HepG2 (cell line): ENCODE data around the gene EFCAB8. TPM values are rescaled to one million over a fixed set of nuclear protein-coding genes. Genes with fewer than 3 reads are reported as not detected.

Experiments used
- ATAC-seq: fragments of 200-7000 bp; cut with Tn5 transposase; 3 replicates; pipeline ENCODE4 v1.9.1; 2020; ENCODE audit warnings: mild to moderate bottlenecking, moderate library complexity
- BruUV-seq: library from RNA; stranded (reverse); fragments of 400-500 nt; replicated peaks from 2 replicates; lab custom pipeline; 2021; lab: Mats Ljungman, UMichigan
- CTCF ChIA-PET: fragments of 300-600 bp; formaldehyde crosslinking; extraction: SDS; loops from one replicate; lab custom pipeline; 2021; ENCODE audit warnings: low total read pairs, inconsistent platforms, low intra/inter-chr PET ratio; lab: Yijun Ruan, JAX
- POLR2A ChIA-PET: fragments of 350-600 bp; sonication (Branson Sonifier 250); formaldehyde crosslinking; loops from one replicate; lab custom pipeline; 2020; ENCODE audit warnings: antibody characterized with exemption, inconsistent platforms; lab: Yijun Ruan, JAX
- DNase-seq: peaks from one replicate; pipeline ENCODE4 v3.0.0-alpha.2; 2015; ENCODE audit warnings: low spot score
- FAIRE-seq: peaks from 3 replicates; lab custom pipeline; 2011; peaks lifted over from hg19 to GRCh38; lab: Jason Lieb, UNC
- H2AFZ ChIP-seq: one replicate; pipeline ENCODE4 v1.6.1; 2011; ENCODE audit warnings: low read length, inconsistent platforms
- H3K27ac ChIP-seq: fragments of 300-600 bp; 3 replicates; pipeline ENCODE4 v1.8.0; 2011; ENCODE audit warnings: mixed run types, mild to moderate bottlenecking, mixed read lengths, low read length, inconsistent platforms; ENCODE audit not compliant: insufficient read depth; ENCODE audit errors: extremely low read length
- H3K27me3 ChIP-seq, 2 experiments: fragments of 200-600 bp in 1 of 2; 2 replicates in 1 of 2; 3 replicates in 1 of 2; pipeline versions ENCODE4 v1.6.0 to v1.8.0; 2011; ENCODE audit warnings: low read length in 2 of 2, mild to moderate bottlenecking in 2 of 2, moderate library complexity in 2 of 2, inconsistent platforms in 1 of 2; ENCODE audit not compliant: insufficient read depth in 2 of 2, control insufficient read depth in 1 of 2
- H3K36me3 ChIP-seq, 2 experiments: fragments of 200-600 bp in 1 of 2; replicated peaks in 1 of 2; 2 replicates in 1 of 2; 3 replicates in 1 of 2; pipeline versions ENCODE4 v1.5.1 to v1.8.0; 2011; ENCODE audit warnings: low read length in 2 of 2, inconsistent platforms in 1 of 2; ENCODE audit not compliant: insufficient read depth in 2 of 2, control insufficient read depth in 1 of 2
- H3K4me1 ChIP-seq: 2 replicates; pipeline ENCODE4 v1.5.1; 2012; ENCODE audit warnings: low read length, inconsistent platforms; ENCODE audit not compliant: insufficient read depth
- H3K4me2 ChIP-seq: 2 replicates; pipeline ENCODE4 v1.6.0; 2011; ENCODE audit warnings: low read depth, low read length, inconsistent platforms
- H3K4me3 ChIP-seq, 3 experiments: fragments of 200-600 bp in 1 of 3; sonication (generic), shearing (Covaris generic) in 1 of 3; replicated peaks in 1 of 3; 2 replicates each; pipeline ENCODE4 v1.5.1; 2011 to 2016; ENCODE audit warnings: low read length in 3 of 3, inconsistent platforms in 2 of 3, low read depth in 2 of 3, mild to moderate bottlenecking in 2 of 3, control low read depth in 1 of 3, mixed read lengths in 1 of 3; ENCODE audit not compliant: insufficient read depth in 1 of 3
- H3K79me2 ChIP-seq: one replicate; pipeline ENCODE4 v1.6.1; 2011; ENCODE audit warnings: low read length, inconsistent platforms; ENCODE audit not compliant: insufficient read depth
- H3K9ac ChIP-seq: 2 replicates; pipeline ENCODE4 v1.6.0; 2011; ENCODE audit warnings: mild to moderate bottlenecking, low read depth, low read length, inconsistent platforms; ENCODE audit not compliant: insufficient read depth
- H3K9me3 ChIP-seq: 2 replicates; pipeline ENCODE4 v1.5.1; 2012; ENCODE audit warnings: mild to moderate bottlenecking, low read length
- H4K20me1 ChIP-seq: 2 replicates; pipeline ENCODE4 v1.6.0; 2011; ENCODE audit warnings: inconsistent platforms, mild to moderate bottlenecking, low read length, moderate library complexity; ENCODE audit not compliant: insufficient read depth
- CTCF ChIP-seq: sonication (generic); formaldehyde crosslinking; IDR thresholded peaks from 2 replicates; pipeline ENCODE4 v1.5.0; 2020; ENCODE audit warnings: mild to moderate bottlenecking, missing genetic modification reagents, moderate library complexity
- HIVEP1 ChIP-seq: sonication (generic); formaldehyde crosslinking; IDR thresholded peaks from 2 replicates; pipeline ENCODE4 v1.4.0; 2020; ENCODE audit warnings: mild to moderate bottlenecking, missing genetic modification reagents
- MZF1 ChIP-seq: sonication (generic); formaldehyde crosslinking; IDR thresholded peaks from 2 replicates; pipeline ENCODE4 v1.8.1; 2023; ENCODE audit warnings: mild to moderate bottlenecking, missing genetic modification reagents, borderline replicate concordance
- NCOA5 ChIP-seq: sonication (generic); formaldehyde crosslinking; IDR thresholded peaks from 2 replicates; pipeline ENCODE4 v1.4.0; 2020; ENCODE audit warnings: missing genetic modification reagents
- SMAD3 ChIP-seq: sonication (generic); formaldehyde crosslinking; IDR thresholded peaks from 2 replicates; pipeline ENCODE4 v1.4.0; 2020; ENCODE audit warnings: missing genetic modification reagents
- SOX13 ChIP-seq, 3 experiments: fragments of 450-650 bp in 1 of 3; sonication (generic) in 1 of 3; formaldehyde crosslinking in 1 of 3; IDR thresholded peaks in 2 of 3; conservative IDR thresholded peaks in 1 of 3; 2 replicates each; pipeline versions ENCODE4 v1.5.0 to v1.6.1; 2016 to 2020; ENCODE audit warnings: antibody characterized with exemption in 1 of 3, mild to moderate bottlenecking in 1 of 3, missing compliant biosample characterization in 1 of 3, missing genetic modification reagents in 1 of 3, moderate library complexity in 1 of 3
- STAT6 ChIP-seq: sonication (generic); formaldehyde crosslinking; IDR thresholded peaks from 2 replicates; pipeline ENCODE4 v1.4.0; 2020; ENCODE audit warnings: missing genetic modification reagents, mild to moderate bottlenecking, borderline replicate concordance
- TBX3 ChIP-seq: fragments of 450-650 bp; IDR thresholded peaks from 2 replicates; pipeline ENCODE4 v1.6.1; 2017; ENCODE audit warnings: antibody characterized with exemption, mild to moderate bottlenecking, inconsistent platforms, borderline replicate concordance
- ZNF207 ChIP-seq: fragments of 450-650 bp; IDR thresholded peaks from 2 replicates; pipeline ENCODE4 v1.6.1; 2016; ENCODE audit warnings: antibody characterized with exemption, borderline replicate concordance
- ZNF616 ChIP-seq: sonication (generic); formaldehyde crosslinking; IDR thresholded peaks from 2 replicates; pipeline ENCODE4 v1.5.0; 2020; ENCODE audit warnings: low read depth, mild to moderate bottlenecking, missing genetic modification reagents
- ZSCAN5A ChIP-seq: sonication (generic); formaldehyde crosslinking; IDR thresholded peaks from 2 replicates; pipeline ENCODE4 v1.8.0; 2022; ENCODE audit warnings: mild to moderate bottlenecking, missing genetic modification reagents, borderline replicate concordance
- ZSCAN9 ChIP-seq: IDR thresholded peaks from 2 replicates; pipeline ENCODE4 v1.6.1; 2016; ENCODE audit warnings: borderline replicate concordance
- WGBS: methylation state at CpG from one replicate; pipeline ENCODE4 v1.1.6; 2017; ENCODE audit warnings: low lambda C conversion rate; 5-methylcytosine and 5-hydroxymethylcytosine counted together
- in situ Hi-C: cut with HindIII; loops from 2 replicates; pipeline ENCODE4 v1.10.0; 2017; ENCODE audit warnings: low pct_unique_long_range_greater_than_20kb; ENCODE audit not compliant: extremely low pct_ligation_motif_present
- intact Hi-C: fragments of 100-400 bp; cut with micrococcal nuclease; formaldehyde crosslinking; loops from one replicate; pipeline ENCODE4 v1.10.0; 2022; ENCODE audit not compliant: unreplicated experiment
- polyA plus RNA-seq, 8 experiments: library from polyadenylated mRNA; depleted of rRNA in 3 of 8; stranded (reverse) in 7 of 8; unstranded in 1 of 8; fragments of >200 nt; fragmentation: Illumina TruSeq in 4 of 8; extraction: Trizol in 4 of 8; gene quantifications; 2 replicates each; pipeline versions ENCODE4 v1.2.1 to v1.2.3, GENCODE V29; 2011 to 2016; ENCODE audit warnings: low read depth in 4 of 8, missing spikeins in 1 of 8, mixed read lengths in 1 of 8; ENCODE audit not compliant: insufficient read depth in 1 of 8
- total RNA-seq, 5 experiments: library from RNA; depleted of rRNA; stranded (reverse); fragments of >200 nt; fragmentation: Illumina TruSeq; extraction: Trizol; gene quantifications; 2 replicates each; pipeline ENCODE4 v1.2.3, GENCODE V29; 2016; ENCODE audit warnings: low read depth in 1 of 5

Gene EFCAB8
- total and polyA plus RNA-seq, 2 of the 13 experiments (the other 11 are each of a cell fraction or from before 2014, with no cell fraction given), result 0.15 to 0.22 TPM

GRCh38 chr20:32930701-32931100, 72.0 kb downstream of the EFCAB8 start:
- TF ChIP-seq HIVEP1 (no peak), TBX3 (no peak), ZNF616 (CRISPR knock-in tag) (no peak), SMAD3 (CRISPR knock-in tag) (no peak), CTCF (CRISPR knock-in tag) (no peak), ZNF207 (no peak), SOX13 (IDR thresholded peaks at IDR 0.05) (no peak), SOX13 (CRISPR knock-in tag; conservative IDR thresholded peaks at IDR 0.05 in 1 of 2, IDR thresholded peaks at IDR 0.05 in 1 of 2) (no peak), NCOA5 (no peak), STAT6 (no peak), ZSCAN5A (CRISPR knock-in tag) (no peak), ZSCAN9 (CRISPR knock-in tag) (no peak), MZF1 (CRISPR knock-in tag) (no peak)
- no peak for DNase-seq
- no peaks in the 10 kb centered on the region for H3K4me1 ChIP-seq
- no peak overlapping the region for H3K9ac ChIP-seq
- H4K20me1 ChIP-seq, result no peaks in the 10 kb centered on the region
- no peak overlapping the region for H2AFZ ChIP-seq
- H3K9me3 ChIP-seq, result no peaks in the 10 kb centered on the region
- no peak overlapping the region for H3K4me2 ChIP-seq
- WGBS, result 31% methylated on average over 5 of the region's 5 CpGs
- H3K27me3 ChIP-seq, result peaks cover 0 to 19% of the 10 kb centered on the region in 2 experiments; a peak in 3 of 5 replicates
- no peak; the same call in 2 of the 3 replicates for ATAC-seq
- BruUV-seq, result no TSS peak
- no peak overlapping the region for H3K4me3 ChIP-seq
- no peak for FAIRE-seq
- intact Hi-C loops, result no loop called here
- in situ Hi-C loops, result no loop called here
- ChIA-PET CTCF (no interaction called here), POLR2A (no interaction called here)
- H3K79me2 ChIP-seq, result no peaks in the 10 kb centered on the region
- no peaks in the 10 kb centered on the region for H3K36me3 ChIP-seq
- no peak overlapping the region for H3K27ac ChIP-seq
